Trophoblast cell (in vitro differentiated cells and primary cell): Measurements from ENCODE around the gene FMNL1.

Source experiments
- DNase-seq, 2 donors: peaks; one replicate each; pipeline ENCODE4 v3.0.0-alpha.2; 2016
- H2AFZ ChIP-seq: 2 replicates; pipeline ENCODE4 v1.6.1; 2013; ENCODE audit warnings: low read length, moderate library complexity, mild to moderate bottlenecking; ENCODE audit not compliant: insufficient read depth, poor library complexity
- H2AK5ac ChIP-seq: 2 replicates; pipeline ENCODE4 v1.6.1; 2013; ENCODE audit warnings: mild to moderate bottlenecking, low read length
- H2BK120ac ChIP-seq: 2 replicates; pipeline ENCODE4 v1.6.1; 2013; ENCODE audit warnings: low read length, mild to moderate bottlenecking, moderate library complexity; ENCODE audit not compliant: insufficient read depth, poor library complexity
- H2BK12ac ChIP-seq: 2 replicates; pipeline ENCODE4 v1.6.1; 2013; ENCODE audit warnings: mild to moderate bottlenecking, low read length, moderate library complexity
- H2BK5ac ChIP-seq: 2 replicates; pipeline ENCODE4 v1.6.1; 2013; ENCODE audit warnings: low read length, low read depth, moderate library complexity, mild to moderate bottlenecking; ENCODE audit not compliant: poor library complexity
- H3K14ac ChIP-seq: 2 replicates; pipeline ENCODE4 v1.6.1; 2013; ENCODE audit warnings: mild to moderate bottlenecking, low read length
- H3K18ac ChIP-seq: 2 replicates; pipeline ENCODE4 v1.6.1; 2013; ENCODE audit warnings: mild to moderate bottlenecking, low read length
- H3K23ac ChIP-seq: 2 replicates; pipeline ENCODE4 v1.6.1; 2013; ENCODE audit warnings: low read length
- H3K27ac ChIP-seq: 2 replicates; pipeline ENCODE4 v1.5.1; 2013; ENCODE audit warnings: low read depth, mild to moderate bottlenecking, inconsistent platforms, low read length, moderate library complexity
- H3K27me3 ChIP-seq: 2 replicates; pipeline ENCODE4 v1.6.1; 2013; ENCODE audit warnings: inconsistent platforms, mild to moderate bottlenecking, low read length, moderate library complexity; ENCODE audit not compliant: insufficient read depth
- H3K36me3 ChIP-seq, 2 experiments: 1 replicate in 1 of 2; 2 replicates in 1 of 2; pipeline ENCODE4 v1.6.1; 2013; ENCODE audit warnings: low read length in 2 of 2, mild to moderate bottlenecking in 2 of 2, moderate library complexity in 1 of 2; ENCODE audit not compliant: insufficient read depth in 2 of 2, control insufficient read depth in 1 of 2
- H3K4ac ChIP-seq: 2 replicates; pipeline ENCODE4 v1.6.1; 2013; ENCODE audit warnings: low read depth, mild to moderate bottlenecking, low read length, moderate library complexity
- H3K4me1 ChIP-seq, 2 experiments: 1 replicate in 1 of 2; 2 replicates in 1 of 2; pipeline ENCODE4 v1.6.1; 2013; ENCODE audit warnings: low read length in 2 of 2, mild to moderate bottlenecking in 2 of 2, moderate library complexity in 1 of 2; ENCODE audit not compliant: insufficient read depth in 2 of 2, control insufficient read depth in 1 of 2
- H3K4me2 ChIP-seq: 2 replicates; pipeline ENCODE4 v1.6.1; 2013; ENCODE audit warnings: inconsistent platforms, mild to moderate bottlenecking, low read length, moderate library complexity
- H3K4me3 ChIP-seq: 2 replicates; pipeline ENCODE4 v1.5.1; 2013; ENCODE audit warnings: mild to moderate bottlenecking, low read depth, low read length, inconsistent platforms
- H3K79me1 ChIP-seq: one replicate; pipeline ENCODE4 v1.6.1; 2013; ENCODE audit warnings: low read length
- H3K79me2 ChIP-seq: 2 replicates; pipeline ENCODE4 v1.6.1; 2013; ENCODE audit warnings: low read length, mild to moderate bottlenecking; ENCODE audit not compliant: control insufficient read depth, insufficient read depth, poor library complexity
- H3K9ac ChIP-seq: 2 replicates; pipeline ENCODE4 v1.6.1; 2013; ENCODE audit warnings: mild to moderate bottlenecking, low read length
- H3K9me3 ChIP-seq: 2 replicates; pipeline ENCODE4 v1.6.1; 2013; ENCODE audit warnings: low read depth, mild to moderate bottlenecking, control low read depth, inconsistent platforms, low read length; ENCODE audit not compliant: insufficient read depth
- H4K12ac ChIP-seq: 2 replicates; pipeline ENCODE4 v1.6.1; 2013; ENCODE audit warnings: low read depth, mild to moderate bottlenecking, low read length, moderate library complexity
- H4K8ac ChIP-seq: 2 replicates; pipeline ENCODE4 v1.6.1; 2013; ENCODE audit warnings: low read depth, mild to moderate bottlenecking, low read length, moderate library complexity
- H4K91ac ChIP-seq: one replicate; pipeline ENCODE4 v1.6.1; 2013; ENCODE audit warnings: low read depth, mild to moderate bottlenecking, low read length, moderate library complexity
- WGBS: extraction: QIAGEN DNeasy Blood & Tissue Kit; methylation state at CpG from one replicate; pipeline ENCODE4 v1.1.7; 2013; ENCODE audit warnings: missing lambda C conversion rate; ENCODE audit not compliant: insufficient read length, insufficient coverage; ENCODE audit errors: extremely low coverage; 5-methylcytosine and 5-hydroxymethylcytosine counted together

The FMNL1 gene

DNA sequence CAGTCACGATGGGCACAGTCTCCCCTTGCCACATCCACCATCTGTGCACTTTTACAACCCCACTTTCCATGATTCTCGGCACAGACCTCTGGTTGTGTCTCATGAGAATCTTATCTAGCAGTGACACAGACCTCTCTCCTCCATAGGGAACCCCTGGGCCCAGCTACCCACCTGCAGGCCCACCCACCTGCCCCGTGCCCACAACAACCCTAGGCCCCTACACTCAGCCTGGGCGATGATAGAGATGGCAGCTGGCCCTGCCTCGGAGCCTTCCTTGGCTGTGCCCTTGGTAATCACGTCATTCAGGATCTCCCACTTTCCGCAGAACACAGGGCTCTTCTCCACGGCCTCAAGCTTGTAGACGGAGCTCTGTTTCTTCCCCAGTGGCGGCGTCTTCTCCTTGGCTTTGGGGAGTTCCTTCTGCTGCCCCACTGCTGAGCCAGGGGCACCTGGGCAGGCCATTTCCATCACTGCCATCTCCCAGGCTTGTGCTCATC, 68.6 kb downstream of the FMNL1 start:
- Histone ChIP-seq H3K18ac (no peak overlapping the region), H2AFZ (no peak overlapping the region), H3K14ac (no peak overlapping the region), H4K91ac (no peak overlapping the region), H3K4me2 (no peak overlapping the region), H2BK120ac (no peak overlapping the region), H4K12ac (no peak overlapping the region), H2AK5ac (no peak overlapping the region), H3K4ac (no peak overlapping the region), H3K9me3 (no peaks in the 10 kb centered on the region), H2BK5ac (no peak overlapping the region), H3K4me1 (peaks cover 17 to 20% of the 10 kb centered on the region in 2 experiments), H3K23ac (no peak overlapping the region), H3K4me3 (no peak overlapping the region), H4K8ac (no peak overlapping the region), H3K9ac (no peak overlapping the region), H3K27ac (no peak overlapping the region), H3K79me2 (no peaks in the 10 kb centered on the region), H3K27me3 (no peaks in the 10 kb centered on the region), H3K79me1 (peaks cover 2% of the 10 kb centered on the region), H2BK12ac (no peak overlapping the region), H3K36me3 (peaks cover 10 to 14% of the 10 kb centered on the region in 2 experiments)
- no peak for DNase-seq
- no CpG with 5 or more reads among the region's 11 CpGs for WGBS

DNA sequence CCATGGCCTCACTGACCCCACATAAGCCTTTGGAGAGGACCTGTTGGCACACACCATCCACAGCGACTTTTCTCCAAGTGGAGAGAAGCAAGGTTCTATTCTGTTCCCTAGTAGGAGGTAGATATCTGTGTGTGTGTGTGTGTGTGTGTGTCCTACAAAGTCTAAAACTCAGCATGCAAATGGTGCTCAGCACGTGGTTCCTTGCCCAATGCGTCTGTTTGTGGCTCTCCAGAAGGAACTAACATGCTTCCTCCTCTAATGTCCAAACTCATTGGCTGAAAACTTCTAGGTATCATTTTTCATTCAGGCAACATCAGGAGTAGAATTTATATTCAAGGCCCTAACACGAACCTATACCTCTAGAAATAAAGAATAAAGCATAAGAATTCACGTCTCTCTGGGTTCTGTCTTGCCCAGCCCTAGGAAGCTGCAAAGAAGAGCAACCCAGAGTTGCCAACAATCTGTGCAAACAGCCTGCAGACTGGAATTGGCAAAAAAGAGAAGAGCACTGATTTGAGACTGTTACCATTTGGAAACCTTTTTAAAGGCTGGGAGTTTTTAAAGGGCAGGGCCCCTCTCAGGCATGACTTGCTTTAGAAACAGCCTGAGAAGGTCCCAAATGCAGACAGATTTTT, 69.6 kb downstream of the FMNL1 start:
- H3K79me2 ChIP-seq, result no peaks in the 10 kb centered on the region
- no peaks in the 10 kb centered on the region for H3K9me3 ChIP-seq
- no peak overlapping the region for H3K4me3 ChIP-seq
- no peak overlapping the region for H3K18ac ChIP-seq
- no peak overlapping the region for H3K27ac ChIP-seq
- WGBS, result no CpG with 5 or more reads among the region's 5 CpGs
- H2BK5ac ChIP-seq, result no peak overlapping the region
- no peak overlapping the region for H3K14ac ChIP-seq
- no peak overlapping the region for H3K4me2 ChIP-seq
- no peak overlapping the region for H4K91ac ChIP-seq
- DNase-seq, result peak in 1 of 2 donors; percentile 9
- no peak overlapping the region for H2BK120ac ChIP-seq
- H2AK5ac ChIP-seq, result no peak overlapping the region
- H3K23ac ChIP-seq, result no peak overlapping the region
- H4K8ac ChIP-seq, result no peak overlapping the region
- no peak overlapping the region for H3K9ac ChIP-seq
- H3K36me3 ChIP-seq, result peaks cover 10% of the 10 kb centered on the region in 2 experiments
- no peak overlapping the region for H3K4ac ChIP-seq
- H3K79me1 ChIP-seq, result peaks cover 2% of the 10 kb centered on the region
- H3K27me3 ChIP-seq, result no peaks in the 10 kb centered on the region
- H3K4me1 ChIP-seq, result peaks cover 17 to 20% of the 10 kb centered on the region in 2 experiments
- no peak overlapping the region for H2AFZ ChIP-seq
- no peak overlapping the region for H2BK12ac ChIP-seq
- no peak overlapping the region for H4K12ac ChIP-seq

DNA sequence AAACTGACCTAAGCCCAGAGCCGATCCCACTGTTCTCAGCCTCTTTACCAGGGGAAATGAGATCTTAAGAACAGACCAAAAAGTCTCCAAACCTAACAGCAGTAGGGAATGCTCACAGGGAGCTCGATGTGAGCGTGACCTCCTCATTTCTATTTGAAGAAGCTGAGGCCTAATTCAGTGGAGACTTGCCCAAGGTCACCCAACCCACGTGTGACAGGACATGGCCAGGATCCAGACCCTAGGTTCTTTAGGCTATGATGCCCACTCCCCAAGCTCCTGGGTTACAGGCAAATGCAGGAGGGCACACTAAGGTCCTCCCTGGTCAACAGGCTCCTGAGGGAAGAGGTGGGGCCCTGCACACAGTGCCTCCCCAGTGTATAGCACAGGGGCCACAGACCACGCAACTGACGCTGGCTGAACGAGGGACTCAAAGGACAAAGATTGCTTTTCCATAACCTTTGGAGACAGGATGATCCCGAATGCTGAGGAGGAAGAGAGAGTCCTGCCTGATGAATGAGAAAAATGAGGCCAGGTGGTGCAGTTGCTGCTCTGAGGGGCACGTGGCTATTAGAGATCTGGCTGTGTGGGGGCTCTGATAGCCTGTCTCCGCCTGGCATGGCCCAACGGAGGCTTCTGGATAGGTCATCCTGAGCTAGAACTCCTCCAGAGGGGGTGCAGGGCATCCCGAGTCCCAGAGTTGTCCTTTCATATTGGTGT, 71.2 kb downstream of the FMNL1 start:
- whole genome bisulfite sequencing, result no CpG with 5 or more reads among the region's 12 CpGs
- Histone ChIP-seq H2BK5ac (no peak overlapping the region), H3K9me3 (no peaks in the 10 kb centered on the region), H2BK12ac (no peak overlapping the region), H3K27me3 (no peaks in the 10 kb centered on the region), H3K23ac (no peak overlapping the region), H3K4me1 (peaks cover 17 to 20% of the 10 kb centered on the region in 2 experiments), H3K4ac (no peak overlapping the region), H3K79me1 (peaks cover 2% of the 10 kb centered on the region), H2AFZ (no peak overlapping the region), H2AK5ac (no peak overlapping the region), H2BK120ac (no peak overlapping the region), H3K14ac (no peak overlapping the region), H3K36me3 (peaks cover 0 to 5% of the 10 kb centered on the region in 2 experiments), H3K4me2 (no peak overlapping the region), H3K18ac (no peak overlapping the region), H4K12ac (no peak overlapping the region), H4K8ac (no peak overlapping the region), H3K79me2 (no peaks in the 10 kb centered on the region), H3K4me3 (no peak overlapping the region), H4K91ac (no peak overlapping the region), H3K27ac (no peak overlapping the region), H3K9ac (no peak overlapping the region)
- no peak for DNase-seq

DNA sequence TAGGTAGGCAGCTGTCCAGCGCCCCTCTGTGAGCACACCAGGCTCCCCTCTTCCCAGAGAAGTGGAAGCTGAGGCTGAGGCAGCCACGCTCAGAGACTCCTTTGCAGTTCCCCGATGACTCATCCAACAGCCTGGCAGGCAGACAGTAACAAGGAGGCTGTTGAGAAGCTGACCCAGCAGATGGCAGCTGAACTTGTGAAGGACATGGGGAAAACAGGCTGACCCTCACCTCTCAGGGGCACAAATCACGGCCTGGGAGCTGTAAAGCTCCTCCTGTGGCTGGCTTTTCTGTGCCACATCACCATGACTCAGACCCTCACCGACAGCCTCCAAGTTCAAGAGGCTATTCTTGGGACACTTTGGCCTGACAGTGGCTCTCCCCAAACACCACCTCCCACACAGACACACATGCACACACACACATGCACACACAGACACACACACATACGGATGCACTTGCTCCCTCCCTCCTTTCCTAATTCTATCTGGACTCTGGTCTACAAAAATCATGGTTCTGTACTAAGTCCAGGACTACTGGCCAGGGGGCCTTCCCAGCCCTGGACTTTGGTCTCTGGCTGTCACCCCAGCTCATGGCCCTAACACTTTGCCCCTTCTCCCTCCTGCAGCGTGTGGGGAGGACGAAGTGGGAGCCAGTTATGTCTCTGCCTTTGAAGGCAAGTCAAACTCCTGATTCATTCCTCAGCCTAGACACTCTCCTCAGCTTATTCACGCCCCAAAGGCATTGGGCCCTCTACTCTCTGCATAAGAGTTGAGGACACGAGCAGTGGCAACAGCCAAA, 71.9 kb downstream of the FMNL1 start:
- Histone ChIP-seq H3K14ac (no peak overlapping the region), H3K4ac (no peak overlapping the region), H3K27me3 (no peaks in the 10 kb centered on the region), H4K91ac (no peak overlapping the region), H3K23ac (no peak overlapping the region), H3K4me2 (no peak overlapping the region), H3K36me3 (peaks cover 0 to 5% of the 10 kb centered on the region in 2 experiments), H2AFZ (no peak overlapping the region), H2BK5ac (no peak overlapping the region), H3K9ac (no peak overlapping the region), H2AK5ac (no peak overlapping the region), H3K79me2 (no peaks in the 10 kb centered on the region), H3K27ac (no peak overlapping the region), H3K79me1 (peaks cover 2% of the 10 kb centered on the region), H2BK120ac (no peak overlapping the region), H3K4me3 (no peak overlapping the region), H3K9me3 (no peaks in the 10 kb centered on the region), H3K18ac (peak overlapping the region; percentile 0), H2BK12ac (no peak overlapping the region), H4K12ac (no peak overlapping the region), H4K8ac (no peak overlapping the region), H3K4me1 (peaks cover 19 to 20% of the 10 kb centered on the region in 2 experiments)
- no CpG with 5 or more reads among the region's 10 CpGs for WGBS
- peak; percentile 57 to 68 for DNase-seq
